HG03354 (cell line): ENCODE data around the gene HPCAL1.

Experiments
- ATAC-seq: cut with Tn5 transposase; IDR thresholded peaks from one replicate; pipeline ENCODE4 v1.9.1; 2021; ENCODE audit warnings: mild to moderate bottlenecking; ENCODE audit not compliant: unreplicated experiment, poor library complexity, severe bottlenecking

The HPCAL1 gene

GRCh38 chr2:10267551-10268465, 34.9 kb upstream of the HPCAL1 start:
- no peak for ATAC-seq

GRCh38 chr2:10269291-10269690, 33.4 kb upstream of the HPCAL1 start:
- no peak for ATAC-seq

- ATAC-seq, result no peak
Observed at GRCh38 chr2:10269711-10270610, 32.7 kb upstream of the HPCAL1 start.

GRCh38 chr2:10271509-10271908, 31.2 kb upstream of the HPCAL1 start:
- no peak for ATAC-seq

- no peak for ATAC-seq
Observed at GRCh38 chr2:10271946-10272345, 30.8 kb upstream of the HPCAL1 start.

GRCh38 chr2:10272464-10272863, 30.2 kb upstream of the HPCAL1 start:
- no peak for ATAC-seq

- no peak for ATAC-seq
Observed at GRCh38 chr2:10273215-10274175, 29.2 kb upstream of the HPCAL1 start.

- no peak for ATAC-seq
Observed at GRCh38 chr2:10274376-10274775, 28.3 kb upstream of the HPCAL1 start.

- ATAC-seq, result no peak
Observed at GRCh38 chr2:10274983-10275802, 27.5 kb upstream of the HPCAL1 start.

- no peak for ATAC-seq
Observed at GRCh38 chr2:10276481-10277292, 26.0 kb upstream of the HPCAL1 start.

GRCh38 chr2:10277293-10278028, 25.2 kb upstream of the HPCAL1 start:
- no peak for ATAC-seq

GRCh38 chr2:10278029-10278762, 24.5 kb upstream of the HPCAL1 start:
- no peak for ATAC-seq

GRCh38 chr2:10278763-10279471, 23.8 kb upstream of the HPCAL1 start:
- ATAC-seq, result no peak

- no peak for ATAC-seq
Observed at GRCh38 chr2:10279472-10279870, 23.2 kb upstream of the HPCAL1 start.

GRCh38 chr2:10279946-10280463, 22.7 kb upstream of the HPCAL1 start:
- ATAC-seq, result no peak

GRCh38 chr2:10281891-10282290, 20.8 kb upstream of the HPCAL1 start:
- ATAC-seq, result no peak
